ENCODE data around the gene PSTPIP2.
"Not testable (repeated sequence)": the region's sequence is repeated elsewhere in the genome, so short reads cannot be mapped to it uniquely, and the experiment has no call there.

PSTPIP2 gene

GRCh38 chr18:46034230-46034629 lies 37.8 kb downstream of the PSTPIP2 start:
- DNase-seq = peak; percentile 82

GRCh38 chr18:46031741-46032140 lies 40.3 kb downstream of the PSTPIP2 start:
- peak; percentile 75 for DNase-seq

- DNase-seq = no peak
Observed at GRCh38 chr18:46028536-46028891, 43.5 kb downstream of the PSTPIP2 start.

- DNase-seq = no peak
Observed at GRCh38 chr18:46019936-46020335, 52.1 kb downstream of the PSTPIP2 start.

GRCh38 chr18:46013484-46014189 lies 58.4 kb downstream of the PSTPIP2 start:
- peak; percentile 89 for DNase-seq

- DNase-seq = no peak
Observed at GRCh38 chr18:46010676-46011075, 61.4 kb downstream of the PSTPIP2 start.

GRCh38 chr18:46010050-46010449 lies 62.0 kb downstream of the PSTPIP2 start:
- DNase-seq = no peak

GRCh38 chr18:46009125-46009840 lies 62.8 kb downstream of the PSTPIP2 start:
- DNase-seq = peak; percentile 89

- DNase-seq = peak; percentile 22
Observed at GRCh38 chr18:46008531-46008930, 63.5 kb downstream of the PSTPIP2 start.

- no peak for DNase-seq
Observed at GRCh38 chr18:46007165-46007564, 64.9 kb downstream of the PSTPIP2 start.

- no peak for DNase-seq
Observed at GRCh38 chr18:46002934-46003333, 69.1 kb downstream of the PSTPIP2 start.

GRCh38 chr18:46001892-46002291 lies 70.2 kb downstream of the PSTPIP2 start:
- DNase-seq = no peak

- no peak for DNase-seq
Observed at GRCh38 chr18:46001074-46001473, 71.0 kb downstream of the PSTPIP2 start.

GRCh38 chr18:45999536-45999935 lies 72.5 kb downstream of the PSTPIP2 start:
- DNase-seq = no peak

GRCh38 chr18:45998244-45998643 lies 73.8 kb downstream of the PSTPIP2 start:
- no peak for DNase-seq

GRCh38 chr18:45997700-45998151 lies 74.3 kb downstream of the PSTPIP2 start:
- peak; percentile 82 for DNase-seq

- no peak for DNase-seq
Observed at GRCh38 chr18:45995461-45995860, 76.6 kb downstream of the PSTPIP2 start.

GRCh38 chr18:45993438-45993837 lies 78.6 kb downstream of the PSTPIP2 start:
- peak; percentile 38 for DNase-seq

- DNase-seq = not testable (repeated sequence)
Observed at GRCh38 chr18:45992527-45992926, 79.5 kb downstream of the PSTPIP2 start.

- no peak for DNase-seq
Observed at GRCh38 chr18:45991788-45992187, 80.3 kb downstream of the PSTPIP2 start.

GRCh38 chr18:45984546-45985235 lies 87.4 kb downstream of the PSTPIP2 start:
- DNase-seq = no peak

- DNase-seq = no peak
Observed at GRCh38 chr18:45981821-45982220, 90.2 kb downstream of the PSTPIP2 start.

- no peak for DNase-seq
Observed at GRCh38 chr18:45980229-45980628, 91.8 kb downstream of the PSTPIP2 start.

- DNase-seq = no peak
Observed at GRCh38 chr18:45978084-45978483, 94.0 kb downstream of the PSTPIP2 start.

Data from inflammatory macrophage treated with lipopolysaccharide for 4 hours (primary cell).